Activated CD8-positive, alpha-beta memory T cell treated with anti-CD3 and anti-CD28 coated beads for 48 hours (primary cell): ENCODE data around the gene CCIN.

Experiments
- DNase-seq, 3 experiments: peaks; one replicate each; pipeline ENCODE4 v3.0.0-alpha.2; 2020; ENCODE audit warnings: low read depth in 2 of 3, low spot score in 2 of 3

Gene CCIN

DNA sequence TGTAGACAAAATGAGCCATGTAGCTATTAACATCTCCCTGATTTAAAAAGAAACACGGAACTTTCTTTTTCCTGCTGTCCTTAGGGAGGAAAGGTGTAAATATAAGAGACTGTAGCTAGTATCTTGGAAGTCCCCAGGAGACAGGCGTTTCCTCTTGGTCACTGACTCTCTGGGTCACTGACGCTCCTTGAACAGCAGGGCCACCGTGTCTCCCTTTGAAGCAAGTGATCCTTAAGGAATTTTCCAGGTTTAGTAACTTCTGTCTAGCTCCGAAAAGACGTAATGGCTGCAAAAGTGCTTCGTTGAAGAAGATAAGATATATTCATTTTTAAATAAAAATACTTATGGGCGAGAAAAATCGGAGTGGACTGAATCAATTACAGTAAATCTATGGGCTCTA is 20.8 kb downstream of the CCIN start:
- no peak for DNase-seq

DNA sequence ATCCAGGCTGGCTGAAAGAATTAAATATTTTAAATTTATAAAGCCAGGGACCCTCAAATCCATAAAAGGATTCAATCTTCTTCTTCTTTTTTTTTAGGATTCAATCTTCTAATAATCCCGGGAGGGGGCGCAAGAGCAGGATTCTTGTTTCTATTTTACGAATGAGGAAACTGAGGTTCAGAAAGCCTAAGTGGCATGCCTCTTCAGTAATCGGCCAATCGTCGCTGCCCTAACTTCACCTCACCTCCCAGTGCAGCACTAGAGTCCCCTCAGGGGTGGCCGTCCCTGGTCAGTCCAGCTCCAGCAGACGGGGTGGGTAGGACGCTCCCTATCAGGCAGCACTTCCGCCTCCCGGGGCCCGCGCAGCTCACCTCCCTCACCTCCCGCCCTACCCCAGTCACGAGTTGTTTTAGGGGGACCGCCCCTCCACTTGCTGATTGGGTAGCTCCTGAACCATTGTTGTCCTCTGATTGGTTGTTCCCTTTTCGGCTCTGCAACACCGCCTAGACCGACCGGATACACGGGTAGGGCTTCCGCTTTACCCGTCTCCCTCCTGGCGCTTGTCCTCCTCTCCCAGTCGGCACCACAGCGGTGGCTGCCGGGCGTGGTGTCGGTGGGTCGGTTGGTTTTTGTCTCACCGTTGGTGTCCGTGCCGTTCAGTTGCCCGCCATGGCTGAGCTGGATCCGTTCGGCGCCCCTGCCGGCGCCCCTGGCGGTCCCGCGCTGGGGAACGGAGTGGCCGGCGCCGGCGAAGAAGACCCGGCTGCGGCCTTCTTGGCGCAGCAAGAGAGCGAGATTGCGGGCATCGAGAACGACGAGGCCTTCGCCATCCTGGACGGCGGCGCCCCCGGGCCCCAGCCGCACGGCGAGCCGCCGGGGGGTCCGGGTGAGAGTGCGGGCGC is 21.5 kb downstream of the CCIN start, which contains the start of gene CLTA:
CLTA (plus strand) TSS at position 534 of the 902 bp plus-strand sequence; CDS start at position 670, 136 bp downstream.
- peak; percentile 73 to 86 (median 81) for DNase-seq

DNA sequence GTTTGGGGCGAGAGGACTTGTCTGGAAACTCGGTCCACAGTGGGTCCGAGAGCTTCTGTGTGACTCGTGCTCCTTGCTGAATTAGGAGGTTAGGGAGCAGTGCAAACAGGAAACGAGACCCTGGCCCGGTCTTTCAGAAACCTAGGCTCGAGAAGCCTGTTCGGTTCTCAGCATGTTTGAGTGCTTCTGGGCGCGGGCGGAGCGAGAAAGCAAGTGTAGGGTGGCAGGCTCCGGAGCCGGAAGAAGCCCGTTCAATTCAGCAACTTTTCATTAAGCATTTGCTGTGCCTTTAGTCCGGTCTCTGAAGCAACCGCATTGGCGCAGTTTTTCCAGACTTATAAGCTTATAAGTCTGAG is 22.1 kb downstream of the CCIN start:
- DNase-seq: peak in 1 of 3 experiments; percentile 12

DNA sequence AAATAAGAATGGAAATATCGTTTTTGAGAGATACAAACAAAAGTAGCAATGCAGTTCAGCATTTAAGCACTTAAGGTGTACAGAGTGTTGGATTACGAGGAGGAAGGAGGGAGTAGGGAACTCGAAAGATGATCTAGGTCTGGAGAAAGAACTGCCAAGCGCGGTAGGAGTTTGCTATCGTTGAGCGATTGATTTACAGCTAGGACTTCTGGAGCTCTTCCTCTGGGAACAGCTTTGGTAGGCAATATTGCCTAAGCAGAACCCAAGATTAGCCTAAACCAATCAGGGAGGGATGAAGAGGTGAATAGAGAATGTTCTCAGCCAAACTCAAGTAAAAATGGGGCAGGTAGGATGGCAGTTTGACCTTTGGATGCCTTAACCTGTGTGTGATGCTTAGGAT is 22.5 kb downstream of the CCIN start:
- DNase-seq: no peak

DNA sequence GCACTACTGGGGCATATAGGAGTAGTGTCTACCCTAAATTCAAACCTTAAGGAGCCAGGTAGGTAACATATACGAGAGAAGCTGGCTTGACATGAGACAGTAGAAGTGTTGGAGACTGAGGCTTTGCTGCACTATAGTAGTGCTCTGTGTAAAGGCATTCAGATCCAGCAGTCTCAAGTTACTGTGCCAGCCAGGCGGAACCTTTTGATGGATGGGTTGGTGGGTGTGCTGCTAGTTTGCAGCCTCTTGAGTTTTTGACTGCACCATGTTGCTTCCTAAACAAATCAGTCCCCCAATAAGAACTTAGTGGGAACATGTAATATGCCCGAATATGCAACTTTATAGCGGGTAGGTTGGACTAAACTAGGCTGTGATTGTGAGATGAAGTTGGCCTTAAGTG is 23.0 kb downstream of the CCIN start:
- DNase-seq: no peak

DNA sequence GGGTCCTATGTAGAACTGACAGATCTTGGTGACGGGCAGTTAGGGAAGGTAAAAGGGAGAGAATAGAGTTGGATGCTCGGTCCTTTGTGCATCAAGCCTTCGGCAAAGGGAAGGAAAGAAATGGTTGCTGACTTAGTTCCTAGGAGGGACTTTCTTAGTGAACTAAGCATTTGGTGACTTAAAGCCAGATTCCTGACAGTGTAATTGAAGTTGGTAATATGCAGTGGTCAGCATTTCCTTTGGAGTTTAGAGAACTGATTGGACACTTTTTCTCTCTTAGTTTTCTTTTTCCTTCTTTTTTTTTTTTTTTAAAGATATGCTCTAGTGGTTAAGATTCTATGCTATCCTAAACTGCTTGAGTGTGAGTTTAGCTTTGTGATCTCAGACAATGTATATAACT is 23.8 kb downstream of the CCIN start:
- no peak for DNase-seq

DNA sequence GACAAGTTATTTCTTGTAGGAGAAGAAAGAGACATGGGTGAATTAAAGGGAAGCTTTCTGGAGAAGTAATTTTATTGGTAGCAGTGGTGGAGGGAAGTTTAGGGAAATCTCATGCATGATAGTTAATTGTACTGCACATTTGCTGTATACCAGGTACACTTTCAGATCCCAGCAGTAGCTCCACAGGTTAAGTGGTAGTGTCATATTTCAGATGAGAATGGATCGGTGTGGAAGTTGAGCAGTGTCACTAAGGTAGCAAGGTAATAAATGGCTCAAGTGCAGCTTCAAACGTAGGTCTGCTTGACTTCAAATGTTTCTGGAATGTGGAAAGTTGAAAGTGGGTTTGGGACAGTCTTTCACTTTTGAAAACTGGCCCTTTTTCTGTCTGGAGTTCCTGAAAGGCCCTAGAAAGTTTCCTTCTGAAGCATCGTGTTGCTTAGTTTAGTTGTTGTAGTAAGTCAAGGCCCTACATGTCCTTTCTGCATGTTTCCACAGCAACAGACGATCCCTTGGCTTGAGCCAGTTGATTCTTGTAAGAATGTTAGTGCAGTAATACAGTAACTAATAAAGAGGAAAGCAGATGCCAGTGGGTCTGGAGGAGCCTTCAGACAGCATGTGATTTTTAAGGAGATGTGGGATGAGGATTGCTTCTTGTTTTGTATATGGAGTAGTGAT is 25.3 kb downstream of the CCIN start:
- no peak for DNase-seq

DNA sequence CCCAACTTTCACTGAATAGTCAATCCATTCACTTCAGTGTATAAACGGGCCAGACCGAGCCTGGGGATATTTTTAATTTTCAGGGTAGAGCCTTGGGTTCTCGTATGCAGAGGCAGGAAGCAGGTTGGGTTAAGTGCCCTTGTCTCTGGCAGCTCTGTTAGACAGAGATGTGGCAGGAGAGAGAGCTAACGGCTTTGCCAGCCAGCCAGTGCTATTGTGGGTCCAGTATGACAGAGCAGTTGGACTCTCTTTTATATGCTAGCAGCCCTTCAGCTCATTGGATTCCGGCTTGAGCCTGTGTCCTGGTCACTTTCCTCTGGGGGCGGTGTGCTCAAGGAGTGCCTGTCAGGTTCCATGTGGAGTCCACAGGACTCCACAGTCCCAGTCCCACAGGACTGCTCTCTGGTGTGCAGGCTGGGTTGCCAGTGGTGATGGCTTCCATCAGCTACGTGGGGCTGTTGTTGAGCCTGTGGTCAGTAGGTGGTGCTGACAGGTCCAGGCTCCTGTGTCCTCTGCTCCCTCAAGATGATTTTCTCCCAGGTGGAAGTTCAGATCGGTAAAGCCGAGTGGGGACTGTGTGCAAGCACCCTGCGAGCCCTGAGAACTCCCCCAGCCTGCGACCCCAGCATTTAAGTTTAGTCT is 35.8 kb downstream of the CCIN start:
- no peak for DNase-seq

DNA sequence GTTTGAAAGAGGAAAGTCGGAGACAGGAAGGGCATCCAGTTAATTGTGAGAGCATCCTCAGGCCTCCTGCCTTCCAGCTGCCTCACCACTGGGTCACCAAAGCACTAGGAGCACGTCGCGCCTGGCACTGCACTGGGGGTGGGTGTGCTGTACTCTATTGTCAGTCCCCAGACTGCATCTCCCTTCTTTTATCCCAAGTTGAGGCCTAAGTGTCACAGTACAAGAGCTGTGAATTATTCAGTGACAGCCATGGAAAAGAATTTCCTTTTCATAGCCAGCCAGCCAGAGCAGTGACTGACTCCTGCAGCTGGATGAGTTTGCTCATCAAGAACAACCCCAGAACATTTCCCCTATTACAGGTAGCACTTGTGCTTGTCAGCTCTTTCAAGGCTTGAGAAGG is 37.8 kb downstream of the CCIN start:
- no peak for DNase-seq

DNA sequence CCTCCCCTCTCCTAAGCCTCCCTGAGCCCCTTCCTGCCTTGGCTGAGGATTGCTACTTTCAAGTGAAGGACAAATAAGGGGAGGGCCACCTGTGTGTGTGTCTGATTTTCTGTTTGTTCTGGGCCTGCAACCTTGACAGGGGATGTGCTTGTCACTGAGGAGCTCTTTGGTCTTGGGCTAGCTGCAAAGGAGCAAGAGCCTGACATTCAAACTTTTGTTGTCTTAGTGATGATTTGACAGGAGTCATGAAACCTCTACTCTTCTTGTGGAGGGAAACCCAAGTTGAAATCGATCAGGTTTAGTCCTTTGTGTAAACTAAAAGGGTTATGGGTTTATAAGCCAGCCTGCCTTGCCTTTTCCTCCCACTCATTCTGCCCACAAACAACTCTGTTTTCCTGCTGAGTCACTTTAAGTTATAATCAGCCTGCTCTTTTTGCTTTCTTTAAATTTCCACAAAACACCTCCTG is 38.4 kb downstream of the CCIN start:
- DNase-seq: no peak

DNA sequence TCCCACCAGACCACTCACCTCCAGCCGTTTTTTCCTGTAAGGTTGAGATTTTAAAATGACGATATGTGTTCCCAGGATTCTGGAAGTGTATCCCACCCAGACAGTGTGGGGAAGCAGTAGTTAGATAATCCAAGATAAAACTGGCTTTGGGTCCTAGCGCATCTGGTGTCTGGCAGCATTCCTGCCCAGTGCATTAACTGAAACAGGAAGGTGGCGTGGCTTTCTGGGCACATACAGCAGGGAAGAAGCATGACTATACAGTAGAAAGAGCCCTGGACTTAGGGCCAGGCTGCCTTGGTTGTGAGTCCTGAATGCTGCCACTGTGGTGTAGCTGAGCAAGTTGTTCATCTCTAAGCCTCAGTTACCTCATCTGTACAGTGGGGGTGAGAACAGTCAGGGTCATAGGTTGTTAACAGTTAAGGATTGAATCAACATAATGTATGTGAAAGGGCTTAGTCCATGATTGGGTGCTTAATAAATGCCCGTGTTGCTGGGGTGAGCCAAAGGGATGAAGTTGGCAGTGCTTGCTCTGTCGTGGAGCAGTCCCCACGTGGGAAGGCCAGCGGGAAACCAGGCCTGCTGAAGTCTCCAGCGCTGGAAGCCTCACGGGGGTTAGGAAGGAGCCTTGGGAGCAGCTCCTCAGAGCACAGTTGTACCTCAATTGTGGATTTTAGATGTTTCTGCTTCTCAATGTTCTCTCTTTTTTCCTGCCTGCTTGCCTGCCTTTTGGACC is 39.5 kb downstream of the CCIN start:
- no peak for DNase-seq

DNA sequence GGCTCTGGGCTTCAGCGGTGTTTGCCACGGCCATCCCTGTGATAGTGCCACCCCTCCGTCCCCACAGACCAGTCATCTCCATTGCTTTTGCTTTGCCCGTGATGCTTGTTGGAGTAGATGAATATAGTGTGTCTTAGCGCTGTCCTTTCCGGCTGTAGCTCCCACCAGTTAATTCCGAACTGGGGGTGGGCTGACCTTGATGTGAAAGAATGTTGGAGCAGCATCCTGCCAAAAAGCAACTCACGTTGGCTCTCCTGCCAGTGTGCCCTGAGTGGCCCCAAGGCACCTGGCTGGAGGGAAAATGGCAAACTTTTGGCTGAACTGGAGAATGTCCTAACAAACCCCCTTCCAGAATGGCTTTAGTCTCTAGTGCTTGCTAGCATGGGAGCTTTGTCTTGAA is 41.5 kb downstream of the CCIN start:
- DNase-seq: no peak

DNA sequence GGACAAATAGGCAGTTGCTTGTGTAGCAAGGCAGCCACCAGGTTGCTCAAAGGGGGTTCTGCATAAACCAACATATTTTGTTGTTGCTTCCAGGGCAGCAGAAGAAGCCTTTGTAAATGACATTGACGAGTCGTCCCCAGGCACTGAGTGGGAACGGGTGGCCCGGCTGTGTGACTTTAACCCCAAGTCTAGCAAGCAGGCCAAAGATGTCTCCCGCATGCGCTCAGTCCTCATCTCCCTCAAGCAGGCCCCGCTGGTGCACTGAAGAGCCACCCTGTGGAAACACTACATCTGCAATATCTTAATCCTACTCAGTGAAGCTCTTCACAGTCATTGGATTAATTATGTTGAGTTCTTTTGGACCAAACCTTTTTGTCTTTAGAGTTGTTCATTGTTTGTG is 42.3 kb downstream of the CCIN start:
- DNase-seq: no peak

DNA sequence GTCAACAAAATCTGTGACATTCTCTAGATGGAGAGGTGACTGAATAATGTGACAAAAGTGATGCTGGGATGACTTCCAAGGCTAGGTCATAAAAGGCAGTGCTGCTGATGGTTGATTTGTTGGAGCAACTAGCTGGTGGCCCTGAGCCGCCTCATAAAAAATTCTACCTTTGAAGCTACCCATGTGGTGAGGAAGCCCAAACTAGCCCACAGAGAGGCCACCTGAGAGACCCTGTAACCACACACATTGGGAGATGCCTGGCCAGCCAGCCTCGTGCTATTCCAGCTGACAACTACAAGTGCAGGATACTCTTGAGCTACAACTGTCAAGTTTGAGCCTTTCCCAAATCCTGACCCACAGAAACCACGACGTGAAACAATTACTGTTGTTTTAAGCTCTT is 44.2 kb downstream of the CCIN start:
- DNase-seq: no peak

DNA sequence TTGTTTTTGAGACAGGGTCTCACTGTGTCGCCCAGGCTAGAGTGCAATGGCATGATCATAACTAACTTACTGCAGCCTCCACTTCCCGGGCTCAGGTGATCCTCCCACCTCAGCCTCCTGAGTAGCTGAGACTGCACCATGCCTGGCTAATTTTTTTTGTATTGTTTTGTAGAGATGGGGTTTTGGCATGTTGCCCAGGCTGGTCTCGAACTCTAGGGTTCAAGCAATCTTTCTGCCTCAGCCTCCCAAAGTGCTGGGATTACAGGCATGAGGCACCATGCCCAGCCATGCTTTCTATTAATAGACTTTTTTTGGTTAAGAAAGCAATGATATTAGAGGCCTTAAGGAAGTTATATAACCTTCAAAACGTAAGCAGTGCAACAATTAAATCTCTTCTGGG is 44.8 kb downstream of the CCIN start:
- DNase-seq: no peak

DNA sequence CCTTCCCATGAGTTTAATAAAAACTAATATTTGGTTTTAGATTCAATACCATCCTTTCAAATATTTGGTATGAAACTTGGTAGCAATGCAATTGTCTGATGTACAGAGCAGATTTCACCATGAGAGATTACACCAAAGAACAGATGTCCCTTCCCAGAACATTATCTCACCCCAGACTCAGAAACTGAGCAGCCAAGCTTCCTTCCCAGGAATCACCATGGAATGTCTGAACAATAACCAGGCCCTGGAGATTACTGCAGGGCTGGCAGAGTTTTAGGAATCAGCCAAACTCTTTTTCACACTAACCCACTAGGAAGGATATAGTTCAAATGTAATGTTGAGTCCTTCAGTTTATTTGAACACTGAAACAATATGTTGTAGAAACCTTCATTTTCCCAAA is 45.4 kb downstream of the CCIN start:
- no peak for DNase-seq

DNA sequence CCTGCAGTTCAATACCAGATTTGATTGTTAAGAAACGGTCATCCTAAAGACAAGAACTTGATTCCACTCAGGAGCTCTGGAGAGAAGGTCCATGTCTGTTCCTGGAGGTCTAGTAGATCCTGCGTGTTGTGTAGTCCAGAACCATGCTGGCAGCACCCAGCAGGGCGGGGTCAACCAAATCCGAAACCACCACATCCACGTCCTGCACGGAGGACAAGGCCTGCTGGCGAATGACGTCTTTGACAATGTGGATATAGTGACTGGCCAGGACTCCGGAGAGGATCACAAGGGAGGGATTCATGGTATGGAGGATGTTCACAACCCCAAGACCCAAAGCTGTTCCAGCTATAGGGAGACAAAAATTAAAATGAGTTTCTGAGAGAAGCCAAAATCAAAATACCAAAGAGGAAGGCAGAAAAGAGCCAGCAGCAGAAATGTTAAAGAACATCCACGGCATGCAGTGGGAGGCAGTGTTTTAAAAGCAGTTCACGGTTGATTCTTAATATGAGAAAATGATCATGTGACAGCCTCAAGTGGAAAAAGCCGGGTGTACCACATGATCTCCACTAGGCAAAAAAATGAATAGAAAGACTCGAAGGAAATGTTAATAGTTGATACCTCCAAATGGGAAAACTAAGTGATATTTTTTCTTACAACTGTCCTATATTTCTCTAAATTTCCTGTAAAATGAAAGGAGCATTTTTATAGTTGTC is 48.2 kb downstream of the CCIN start:
- DNase-seq: no peak

DNA sequence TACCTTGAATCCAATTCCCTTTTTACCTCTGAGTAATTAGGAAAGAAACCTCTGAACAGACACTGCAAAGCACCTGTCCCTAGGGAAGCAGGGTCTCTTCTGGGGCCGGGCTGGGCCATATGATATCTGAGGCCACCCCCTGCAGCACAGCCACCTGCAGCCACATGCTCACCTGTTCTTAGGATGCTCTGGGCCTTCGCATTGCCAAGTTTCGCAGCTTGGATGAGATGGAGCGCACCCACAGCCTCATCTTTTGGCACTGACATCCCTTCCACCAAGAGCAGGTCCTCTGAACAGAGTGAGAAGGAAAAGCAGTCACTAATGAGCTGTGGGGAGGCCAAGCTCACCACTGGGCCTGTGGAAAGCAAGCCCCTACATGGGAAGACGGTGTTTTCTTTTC is 48.8 kb downstream of the CCIN start:
- no peak for DNase-seq

DNA sequence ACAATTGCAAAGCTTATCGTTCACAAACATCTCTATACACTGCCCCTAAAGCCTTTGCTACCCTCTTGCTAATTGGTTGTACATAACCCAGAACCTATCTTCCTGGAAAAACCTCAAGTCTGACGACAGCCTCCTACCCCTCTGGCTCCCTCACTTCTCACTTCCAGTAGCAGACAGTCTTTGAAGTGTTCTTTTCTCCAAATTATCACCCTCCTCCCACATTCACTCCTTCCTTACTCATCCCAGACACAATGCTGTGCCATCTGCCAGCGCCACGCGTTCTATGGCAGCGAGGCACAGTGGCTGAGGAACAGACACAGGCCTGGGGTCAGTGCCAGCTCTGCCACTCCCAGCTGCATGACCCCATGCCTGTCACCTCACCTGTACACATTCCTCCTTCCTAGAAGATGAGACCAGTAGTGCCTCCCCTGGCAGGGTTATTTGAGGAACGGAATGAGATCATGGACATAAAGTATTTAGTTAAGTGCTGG is 49.3 kb downstream of the CCIN start:
- peak in 1 of 3 experiments; percentile 12 for DNase-seq
